HepG2 (cell line): ENCODE measurements around the gene RABL2A. TPM values are rescaled to one million over a fixed set of nuclear protein-coding genes. Genes with fewer than 3 reads are reported as not detected.
"Not testable (repeated sequence)": the region's sequence is repeated elsewhere in the genome, so short reads cannot be mapped to it uniquely, and the experiment has no call there.

ENCODE experiments used
- ATAC-seq: fragments of 200-7000 bp; cut with Tn5 transposase; 3 replicates; pipeline ENCODE4 v1.9.1; 2020; ENCODE audit warnings: mild to moderate bottlenecking, moderate library complexity
- BruUV-seq: library from RNA; stranded (reverse); fragments of 400-500 nt; replicated peaks from 2 replicates; lab custom pipeline; 2021; lab: Mats Ljungman, UMichigan
- CTCF ChIA-PET: fragments of 300-600 bp; formaldehyde crosslinking; extraction: SDS; loops from one replicate; lab custom pipeline; 2021; ENCODE audit warnings: low total read pairs, inconsistent platforms, low intra/inter-chr PET ratio; lab: Yijun Ruan, JAX
- POLR2A ChIA-PET: fragments of 350-600 bp; sonication (Branson Sonifier 250); formaldehyde crosslinking; loops from one replicate; lab custom pipeline; 2020; ENCODE audit warnings: antibody characterized with exemption, inconsistent platforms; lab: Yijun Ruan, JAX
- DNase-seq: peaks from one replicate; pipeline ENCODE4 v3.0.0-alpha.2; 2015; ENCODE audit warnings: low spot score
- FAIRE-seq: peaks from 3 replicates; lab custom pipeline; 2011; peaks lifted over from hg19 to GRCh38; lab: Jason Lieb, UNC
- H2AFZ ChIP-seq: one replicate; pipeline ENCODE4 v1.6.1; 2011; ENCODE audit warnings: low read length, inconsistent platforms
- H3K27ac ChIP-seq: fragments of 300-600 bp; 3 replicates; pipeline ENCODE4 v1.8.0; 2011; ENCODE audit warnings: mixed run types, mild to moderate bottlenecking, mixed read lengths, low read length, inconsistent platforms; ENCODE audit not compliant: insufficient read depth; ENCODE audit errors: extremely low read length
- H3K27me3 ChIP-seq, 2 experiments: fragments of 200-600 bp in 1 of 2; 2 replicates in 1 of 2; 3 replicates in 1 of 2; pipeline versions ENCODE4 v1.6.0 to v1.8.0; 2011; ENCODE audit warnings: low read length in 2 of 2, mild to moderate bottlenecking in 2 of 2, moderate library complexity in 2 of 2, inconsistent platforms in 1 of 2; ENCODE audit not compliant: insufficient read depth in 2 of 2, control insufficient read depth in 1 of 2
- H3K36me3 ChIP-seq, 2 experiments: fragments of 200-600 bp in 1 of 2; replicated peaks in 1 of 2; 2 replicates in 1 of 2; 3 replicates in 1 of 2; pipeline versions ENCODE4 v1.5.1 to v1.8.0; 2011; ENCODE audit warnings: low read length in 2 of 2, inconsistent platforms in 1 of 2; ENCODE audit not compliant: insufficient read depth in 2 of 2, control insufficient read depth in 1 of 2
- H3K4me1 ChIP-seq: 2 replicates; pipeline ENCODE4 v1.5.1; 2012; ENCODE audit warnings: low read length, inconsistent platforms; ENCODE audit not compliant: insufficient read depth
- H3K4me2 ChIP-seq: 2 replicates; pipeline ENCODE4 v1.6.0; 2011; ENCODE audit warnings: low read depth, low read length, inconsistent platforms
- H3K4me3 ChIP-seq, 3 experiments: fragments of 200-600 bp in 1 of 3; sonication (generic), shearing (Covaris generic) in 1 of 3; replicated peaks in 1 of 3; 2 replicates each; pipeline ENCODE4 v1.5.1; 2011 to 2016; ENCODE audit warnings: low read length in 3 of 3, inconsistent platforms in 2 of 3, low read depth in 2 of 3, mild to moderate bottlenecking in 2 of 3, control low read depth in 1 of 3, mixed read lengths in 1 of 3; ENCODE audit not compliant: insufficient read depth in 1 of 3
- H3K79me2 ChIP-seq: one replicate; pipeline ENCODE4 v1.6.1; 2011; ENCODE audit warnings: low read length, inconsistent platforms; ENCODE audit not compliant: insufficient read depth
- H3K9ac ChIP-seq: 2 replicates; pipeline ENCODE4 v1.6.0; 2011; ENCODE audit warnings: mild to moderate bottlenecking, low read depth, low read length, inconsistent platforms; ENCODE audit not compliant: insufficient read depth
- H3K9me3 ChIP-seq: 2 replicates; pipeline ENCODE4 v1.5.1; 2012; ENCODE audit warnings: mild to moderate bottlenecking, low read length
- H4K20me1 ChIP-seq: 2 replicates; pipeline ENCODE4 v1.6.0; 2011; ENCODE audit warnings: inconsistent platforms, mild to moderate bottlenecking, low read length, moderate library complexity; ENCODE audit not compliant: insufficient read depth
- ARNT2 ChIP-seq: sonication (generic); formaldehyde crosslinking; IDR thresholded peaks from 2 replicates; pipeline ENCODE4 v1.8.0; 2022; ENCODE audit warnings: mild to moderate bottlenecking, low read depth, missing genetic modification reagents, moderate library complexity
- KDM1A ChIP-seq: IDR thresholded peaks from 2 replicates; pipeline ENCODE4 v1.6.1; 2016; ENCODE audit warnings: missing compliant biosample characterization
- TBL1XR1 ChIP-seq: fragments of 150-350 bp; IDR thresholded peaks from 2 replicates; pipeline ENCODE4 v1.6.1; 2014; ENCODE audit warnings: borderline replicate concordance, low read length; ENCODE audit not compliant: partially characterized antibody
- TEAD3 ChIP-seq: optimal IDR thresholded peaks from 2 replicates; pipeline ENCODE3; 2016; ENCODE audit warnings: borderline replicate concordance
- ZNF275 ChIP-seq: sonication (generic); formaldehyde crosslinking; IDR thresholded peaks from 2 replicates; pipeline ENCODE4 v1.8.0; 2022; ENCODE audit warnings: missing genetic modification reagents, mild to moderate bottlenecking, inconsistent platforms, borderline replicate concordance
- ZNF710 ChIP-seq: sonication (generic); formaldehyde crosslinking; IDR thresholded peaks from 2 replicates; pipeline ENCODE4 v1.5.0; 2020; ENCODE audit warnings: mild to moderate bottlenecking, missing genetic modification reagents, borderline replicate concordance
- ZNF790 ChIP-seq: sonication (generic); formaldehyde crosslinking; IDR thresholded peaks from 2 replicates; pipeline ENCODE4 v1.8.0; 2022; ENCODE audit warnings: missing genetic modification reagents, mild to moderate bottlenecking, borderline replicate concordance
- ZNF839 ChIP-seq: sonication (generic); formaldehyde crosslinking; IDR thresholded peaks from 2 replicates; pipeline ENCODE4 v1.4.0; 2020; ENCODE audit warnings: missing genetic modification reagents, mild to moderate bottlenecking, borderline replicate concordance
- WGBS: methylation state at CpG from one replicate; pipeline ENCODE4 v1.1.6; 2017; ENCODE audit warnings: low lambda C conversion rate; 5-methylcytosine and 5-hydroxymethylcytosine counted together
- in situ Hi-C: cut with HindIII; loops from 2 replicates; pipeline ENCODE4 v1.10.0; 2017; ENCODE audit warnings: low pct_unique_long_range_greater_than_20kb; ENCODE audit not compliant: extremely low pct_ligation_motif_present
- intact Hi-C: fragments of 100-400 bp; cut with micrococcal nuclease; formaldehyde crosslinking; loops from one replicate; pipeline ENCODE4 v1.10.0; 2022; ENCODE audit not compliant: unreplicated experiment
- polyA plus RNA-seq, 8 experiments: library from polyadenylated mRNA; depleted of rRNA in 3 of 8; stranded (reverse) in 7 of 8; unstranded in 1 of 8; fragments of >200 nt; fragmentation: Illumina TruSeq in 4 of 8; extraction: Trizol in 4 of 8; gene quantifications; 2 replicates each; pipeline versions ENCODE4 v1.2.1 to v1.2.3, GENCODE V29; 2011 to 2016; ENCODE audit warnings: low read depth in 4 of 8, missing spikeins in 1 of 8, mixed read lengths in 1 of 8; ENCODE audit not compliant: insufficient read depth in 1 of 8
- total RNA-seq, 5 experiments: library from RNA; depleted of rRNA; stranded (reverse); fragments of >200 nt; fragmentation: Illumina TruSeq; extraction: Trizol; gene quantifications; 2 replicates each; pipeline ENCODE4 v1.2.3, GENCODE V29; 2016; ENCODE audit warnings: low read depth in 1 of 5

The RABL2A gene
- total and polyA plus RNA-seq, 2 of the 13 experiments (the other 11 are each of a cell fraction or from before 2014, with no cell fraction given), result 9.6 to 13.4 TPM

- TF ChIP-seq ZNF710 (CRISPR knock-in tag) (peak; percentile 66; the same call in 1 of the 2 replicates), ZNF275 (CRISPR knock-in tag) (peak; percentile 27; the same call in 1 of the 2 replicates), TBL1XR1 (peak; percentile 68), ZNF839 (CRISPR knock-in tag) (0 out of 2 replicates have a peak, but pooled peaks have one; percentile 78), TEAD3 (CRISPR knock-in tag) (peak; percentile 73), ARNT2 (CRISPR knock-in tag) (peak; percentile 75), ZNF790 (CRISPR knock-in tag) (peak; percentile 68), KDM1A (peak; percentile 46; the same call in 1 of the 2 replicates)
- TF ChIP-seq, all 625 proteins: peak for 348; not testable (repeated sequence) for 277
These were observed 23.0 kb upstream of the RABL2A start (continued) for GRCh38 chr2:113604085-113604477.

- 0 out of 6 replicates have a peak overlapping the region, but pooled peaks of 1 of the 3 experiments have one; percentile 90 for H3K4me3 ChIP-seq
- intact Hi-C loops, result loop anchor here (5.0 to 10.0 kb wide), 2 partner anchors 100 to 373 kb away; no protein-coding TSS in a partner anchor
- FAIRE-seq, H3K4me1 ChIP-seq, DNase-seq, H3K27me3 ChIP-seq, H2AFZ ChIP-seq, H3K9me3 ChIP-seq, ATAC-seq, H3K36me3 ChIP-seq, H3K79me2 ChIP-seq, H3K9ac ChIP-seq, in situ Hi-C loops, BruUV-seq, H3K27ac ChIP-seq, H4K20me1 ChIP-seq: not testable (repeated sequence)
- WGBS, result 85% methylated on average over 5 of the region's 5 CpGs
- peak overlapping the region; percentile 51 for H3K4me2 ChIP-seq
- ChIA-PET CTCF (interaction anchor here (0.7 to 2.0 kb wide), 7 partner anchors 17 to 375 kb away, joined by 3 to 13 read pairs (median 7); no protein-coding TSS in a partner anchor), POLR2A (interaction anchor here (1.4 to 2.0 kb wide), 3 partner anchors 21 to 946 kb away, joined by 4 to 5 read pairs (median 4); partner anchors contain the start of gene SLC35F5)
These were observed 22.4 kb upstream of the RABL2A start for GRCh38 chr2:113604661-113605060.

GRCh38 chr2:113606036-113606435 is 21.0 kb upstream of the RABL2A start:
- intact Hi-C loops, result loop anchor here (10.0 kb wide), 1 partner anchor 99 kb away; no protein-coding TSS in a partner anchor
- POLR2A ChIA-PET, H4K20me1 ChIP-seq, H3K4me1 ChIP-seq, H3K79me2 ChIP-seq, H3K27ac ChIP-seq, H3K4me3 ChIP-seq, H3K9ac ChIP-seq, DNase-seq, FAIRE-seq, in situ Hi-C loops, H3K36me3 ChIP-seq, H3K27me3 ChIP-seq, ATAC-seq, H3K9me3 ChIP-seq, CTCF ChIA-PET, BruUV-seq, H2AFZ ChIP-seq, H3K4me2 ChIP-seq: not testable (repeated sequence)
- WGBS, result 20% methylated on average over 1 of the region's 1 CpG
